Measurements from ENCODE around the gene TMEM63B.

DNA sequence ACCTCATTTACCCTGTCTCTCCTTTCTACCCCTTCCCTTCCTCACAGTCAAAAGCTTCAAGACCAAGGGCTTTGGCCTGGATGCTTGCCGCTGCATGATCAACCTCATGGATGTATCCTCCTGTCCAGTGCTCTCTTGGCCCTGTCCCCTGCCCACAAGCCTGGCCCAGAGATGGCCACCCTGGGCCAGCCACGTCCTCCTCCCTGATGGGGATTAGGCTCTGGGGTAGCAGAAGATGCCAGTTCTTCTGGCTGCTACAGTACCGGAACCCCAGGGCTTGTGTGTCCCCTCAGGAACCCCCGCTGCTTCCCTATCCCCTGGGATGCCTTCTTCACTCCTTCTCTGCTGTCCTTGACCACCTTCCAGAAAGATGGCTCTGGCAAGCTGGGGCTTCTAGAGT is 53.5 kb downstream of the TMEM63B start:
- TF ChIP-seq, protein P1, sequence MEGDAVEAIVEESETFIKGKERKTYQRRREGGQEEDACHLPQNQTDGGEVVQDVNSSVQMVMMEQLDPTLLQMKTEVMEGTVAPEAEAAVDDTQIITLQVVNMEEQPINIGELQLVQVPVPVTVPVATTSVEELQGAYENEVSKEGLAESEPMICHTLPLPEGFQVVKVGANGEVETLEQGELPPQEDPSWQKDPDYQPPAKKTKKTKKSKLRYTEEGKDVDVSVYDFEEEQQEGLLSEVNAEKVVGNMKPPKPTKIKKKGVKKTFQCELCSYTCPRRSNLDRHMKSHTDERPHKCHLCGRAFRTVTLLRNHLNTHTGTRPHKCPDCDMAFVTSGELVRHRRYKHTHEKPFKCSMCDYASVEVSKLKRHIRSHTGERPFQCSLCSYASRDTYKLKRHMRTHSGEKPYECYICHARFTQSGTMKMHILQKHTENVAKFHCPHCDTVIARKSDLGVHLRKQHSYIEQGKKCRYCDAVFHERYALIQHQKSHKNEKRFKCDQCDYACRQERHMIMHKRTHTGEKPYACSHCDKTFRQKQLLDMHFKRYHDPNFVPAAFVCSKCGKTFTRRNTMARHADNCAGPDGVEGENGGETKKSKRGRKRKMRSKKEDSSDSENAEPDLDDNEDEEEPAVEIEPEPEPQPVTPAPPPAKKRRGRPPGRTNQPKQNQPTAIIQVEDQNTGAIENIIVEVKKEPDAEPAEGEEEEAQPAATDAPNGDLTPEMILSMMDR (IDR thresholded peaks at IDR 0.05) = no peak
- TF ChIP-seq POLR2A (IDR thresholded peaks at IDR 0.05) (no peak), POLR2AphosphoS5 (IDR thresholded peaks at IDR 0.05) (no peak), EP300 (IDR thresholded peaks at IDR 0.05) (no peak)
